Mesenchymal stem cell (in vitro differentiated cells and primary cell): ENCODE measurements around the gene DTNB.

Experiments
- DNase-seq: peaks from one replicate; pipeline ENCODE4 v3.0.0-alpha.2; 2013
- H2AFZ ChIP-seq: one replicate; pipeline ENCODE4 v1.6.1; 2013; ENCODE audit warnings: low read depth, mild to moderate bottlenecking, control low read depth, inconsistent platforms, low read length, moderate library complexity
- H2AK5ac ChIP-seq: 2 replicates; pipeline ENCODE4 v1.6.1; 2013; ENCODE audit warnings: low read length, moderate library complexity, mild to moderate bottlenecking, inconsistent platforms; ENCODE audit not compliant: severe bottlenecking
- H2BK120ac ChIP-seq: one replicate; pipeline ENCODE4 v1.6.1; 2013; ENCODE audit warnings: low read depth, mild to moderate bottlenecking, inconsistent platforms, low read length, moderate library complexity
- H2BK12ac ChIP-seq, 2 experiments: one replicate each; pipeline ENCODE4 v1.6.1; 2013; ENCODE audit warnings: inconsistent platforms in 2 of 2, low read length in 2 of 2, mild to moderate bottlenecking in 2 of 2, moderate library complexity in 2 of 2, control low read depth in 1 of 2
- H2BK15ac ChIP-seq: one replicate; pipeline ENCODE4 v1.6.1; 2013; ENCODE audit warnings: mild to moderate bottlenecking, low read depth, inconsistent platforms; ENCODE audit not compliant: poor library complexity, severe bottlenecking
- H2BK5ac ChIP-seq: 2 replicates; pipeline ENCODE4 v1.6.1; 2013; ENCODE audit warnings: low read depth, mild to moderate bottlenecking, low read length, control low read depth, inconsistent platforms; ENCODE audit not compliant: poor library complexity, severe bottlenecking
- H3K14ac ChIP-seq, 2 experiments: one replicate each; pipeline ENCODE4 v1.6.1; 2013; ENCODE audit warnings: inconsistent platforms in 2 of 2, low read length in 2 of 2, control low read depth in 1 of 2, mild to moderate bottlenecking in 1 of 2, moderate library complexity in 1 of 2
- H3K18ac ChIP-seq, 2 experiments: one replicate each; pipeline ENCODE4 v1.6.1; 2013; ENCODE audit warnings: inconsistent platforms in 2 of 2, low read length in 2 of 2, control low read depth in 1 of 2, low read depth in 1 of 2, mild to moderate bottlenecking in 1 of 2
- H3K23ac ChIP-seq, 2 experiments: one replicate each; pipeline ENCODE4 v1.6.1; 2013; ENCODE audit warnings: inconsistent platforms in 2 of 2, low read length in 2 of 2, mild to moderate bottlenecking in 2 of 2, moderate library complexity in 2 of 2, control low read depth in 1 of 2
- H3K27ac ChIP-seq: 2 replicates; pipeline ENCODE4 v1.5.1; 2013; ENCODE audit warnings: mild to moderate bottlenecking, moderate library complexity, low read length, control low read depth, inconsistent platforms; ENCODE audit not compliant: poor library complexity, severe bottlenecking
- H3K27me3 ChIP-seq, 2 experiments: 2 replicates each; pipeline versions ENCODE4 v1.6.1 to v1.7.0; 2013; ENCODE audit warnings: low read length in 2 of 2, mild to moderate bottlenecking in 2 of 2, moderate library complexity in 2 of 2, control low read depth in 1 of 2, inconsistent platforms in 1 of 2; ENCODE audit not compliant: control insufficient read depth in 1 of 2, insufficient read depth in 1 of 2
- H3K36me3 ChIP-seq, 2 experiments: 2 replicates each; pipeline versions ENCODE4 v1.6.1 to v1.7.0; 2013; ENCODE audit warnings: low read length in 2 of 2, control low read depth in 1 of 2, inconsistent platforms in 1 of 2, low read depth in 1 of 2, mild to moderate bottlenecking in 1 of 2; ENCODE audit not compliant: insufficient read depth in 2 of 2, control insufficient read depth in 1 of 2
- H3K4ac ChIP-seq, 2 experiments: one replicate each; pipeline ENCODE4 v1.6.1; 2013; ENCODE audit warnings: inconsistent platforms in 2 of 2, low read length in 2 of 2, mild to moderate bottlenecking in 2 of 2, moderate library complexity in 2 of 2, control low read depth in 1 of 2, low read depth in 1 of 2
- H3K4me1 ChIP-seq: 2 replicates; pipeline ENCODE4 v1.6.1; 2013; ENCODE audit warnings: low read depth, low read length, control low read depth; ENCODE audit not compliant: control insufficient read depth, insufficient read depth
- H3K4me2 ChIP-seq: 2 replicates; pipeline ENCODE4 v1.6.1; 2013; ENCODE audit warnings: low read length, mild to moderate bottlenecking, inconsistent platforms; ENCODE audit not compliant: poor library complexity, severe bottlenecking
- H3K4me3 ChIP-seq, 2 experiments: 2 replicates each; pipeline versions ENCODE4 v1.5.1 to v1.7.0; 2013; ENCODE audit warnings: low read length in 2 of 2, mild to moderate bottlenecking in 2 of 2, control low read depth in 1 of 2, low read depth in 1 of 2; ENCODE audit not compliant: insufficient read depth in 1 of 2
- H3K79me1 ChIP-seq: replicated peaks from 2 replicates; pipeline ENCODE4 v1.6.1; 2013; ENCODE audit warnings: mild to moderate bottlenecking, control low read depth, low read length, inconsistent platforms; ENCODE audit not compliant: poor library complexity, severe bottlenecking
- H3K9ac ChIP-seq: 2 replicates; pipeline ENCODE4 v1.7.0; 2013; ENCODE audit warnings: mild to moderate bottlenecking, low read length, moderate library complexity
- H3K9me3 ChIP-seq: 2 replicates; pipeline ENCODE4 v1.7.0; 2013; ENCODE audit warnings: mild to moderate bottlenecking, low read length; ENCODE audit not compliant: control insufficient read depth
- H4K8ac ChIP-seq: one replicate; pipeline ENCODE4 v1.6.1; 2013; ENCODE audit warnings: inconsistent platforms, mild to moderate bottlenecking, low read length, moderate library complexity
- H4K91ac ChIP-seq: one replicate; pipeline ENCODE4 v1.6.1; 2013; ENCODE audit warnings: mild to moderate bottlenecking, low read length, inconsistent platforms
- WGBS: methylation state at CpG from one replicate; pipeline ENCODE4 v1.1.7; 2013; ENCODE audit warnings: mixed read lengths; 5-methylcytosine and 5-hydroxymethylcytosine counted together

DTNB gene

DNA sequence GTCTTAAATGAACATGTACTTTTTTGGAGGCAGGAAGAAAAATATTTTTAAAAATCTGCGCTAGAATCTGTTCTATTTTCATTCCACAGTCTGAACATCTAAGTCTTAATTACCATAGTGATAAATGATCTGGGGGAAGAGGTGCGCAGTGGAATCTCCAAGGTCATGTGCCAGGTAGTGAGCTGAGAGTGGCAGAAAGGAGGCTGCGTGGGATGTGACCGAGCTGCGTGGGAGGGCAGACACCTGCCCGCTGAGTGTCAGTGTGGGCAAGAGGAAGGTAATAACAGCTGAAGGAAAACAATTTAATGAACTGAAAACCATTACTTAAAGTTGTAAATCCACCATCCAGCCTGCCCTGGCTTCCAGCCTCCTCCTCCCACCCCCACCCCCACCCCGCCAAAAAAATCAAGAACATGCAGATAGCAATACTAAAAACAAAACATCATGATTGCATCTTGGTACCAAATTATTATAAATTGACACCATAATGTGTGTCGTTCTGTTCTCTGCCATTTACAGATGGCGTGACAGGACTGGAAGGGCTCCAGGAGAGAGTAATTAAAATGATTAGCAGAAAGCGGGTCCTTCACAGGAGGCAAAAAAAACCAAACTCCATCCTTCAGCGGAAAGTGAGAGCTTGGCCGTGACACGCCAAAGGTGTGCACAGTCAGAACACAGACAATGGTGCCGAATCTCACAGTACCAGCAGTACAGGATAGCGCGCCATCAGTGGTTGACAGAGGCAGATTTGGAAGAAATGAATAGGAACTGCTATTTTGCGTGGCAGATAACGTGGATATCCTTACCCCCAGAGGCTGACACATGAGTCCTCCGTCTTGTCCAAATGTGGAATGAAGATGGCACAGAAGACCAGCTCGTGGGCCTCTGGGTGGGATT lies 11.4 kb upstream of the DTNB start:
- no peak overlapping the region for H3K27ac ChIP-seq
- H4K91ac ChIP-seq: no peak overlapping the region
- no peaks in the 10 kb centered on the region for H3K4me1 ChIP-seq
- DNase-seq: no peak
- no peaks in the 10 kb centered on the region for H3K79me1 ChIP-seq
- 93% methylated on average over 15 of the region's 20 CpGs for WGBS
- no peak overlapping the region for H3K9ac ChIP-seq
- peaks cover 0 to 6% of the 10 kb centered on the region in 2 experiments for H3K27me3 ChIP-seq
- H3K4me2 ChIP-seq: no peak overlapping the region
- no peak overlapping the region for H2BK15ac ChIP-seq
- no peak overlapping the region for H3K14ac ChIP-seq
- H3K23ac ChIP-seq: no peak overlapping the region
- no peaks in the 10 kb centered on the region for H3K9me3 ChIP-seq
- no peak overlapping the region for H4K8ac ChIP-seq
- H2BK5ac ChIP-seq: no peak overlapping the region
- H3K4ac ChIP-seq: no peak overlapping the region
- no peak overlapping the region for H3K4me3 ChIP-seq
- H3K36me3 ChIP-seq: no peaks in the 10 kb centered on the region
- H2AK5ac ChIP-seq: no peak overlapping the region
- H2BK120ac ChIP-seq: no peak overlapping the region
- no peak overlapping the region for H2BK12ac ChIP-seq
- H2AFZ ChIP-seq: no peak overlapping the region
- no peak overlapping the region for H3K18ac ChIP-seq

DNA sequence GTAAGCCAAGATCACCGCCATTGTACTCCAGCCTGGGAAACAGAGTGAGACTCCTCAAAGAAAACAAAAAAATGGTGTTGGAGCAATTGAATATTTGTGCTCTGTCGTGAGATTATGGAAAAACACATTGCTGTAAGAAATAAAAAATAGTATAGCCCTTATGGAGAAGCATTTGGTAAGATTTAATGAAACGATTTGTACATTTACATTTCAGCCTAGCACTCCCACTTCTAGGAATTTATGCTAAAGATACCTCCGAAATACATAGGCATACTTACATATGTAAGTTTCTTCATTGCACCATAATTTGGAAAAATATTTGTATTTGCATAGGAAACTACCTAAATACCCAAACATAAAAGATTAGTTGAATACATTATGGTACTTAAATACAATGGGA lies 8.7 kb upstream of the DTNB start:
- H4K8ac ChIP-seq: no peak overlapping the region
- no peaks in the 10 kb centered on the region for H3K79me1 ChIP-seq
- no peak overlapping the region for H3K4me3 ChIP-seq
- H2BK120ac ChIP-seq: no peak overlapping the region
- no peak overlapping the region for H3K4me2 ChIP-seq
- no peak overlapping the region for H2AFZ ChIP-seq
- no peak overlapping the region for H2BK12ac ChIP-seq
- no peak overlapping the region for H3K27ac ChIP-seq
- no peak overlapping the region for H3K4ac ChIP-seq
- H3K4me1 ChIP-seq: no peaks in the 10 kb centered on the region
- no peak overlapping the region for H2AK5ac ChIP-seq
- no peak overlapping the region for H2BK5ac ChIP-seq
- no peak overlapping the region for H3K14ac ChIP-seq
- no peaks in the 10 kb centered on the region for H3K36me3 ChIP-seq
- peaks cover 0 to 6% of the 10 kb centered on the region in 2 experiments for H3K27me3 ChIP-seq
- DNase-seq: no peak
- no peak overlapping the region for H2BK15ac ChIP-seq
- no peaks in the 10 kb centered on the region for H3K9me3 ChIP-seq
- H3K9ac ChIP-seq: no peak overlapping the region
- no peak overlapping the region for H3K18ac ChIP-seq
- WGBS: 88% methylated on average over 2 of the region's 4 CpGs
- H3K23ac ChIP-seq: no peak overlapping the region
- H4K91ac ChIP-seq: no peak overlapping the region

GRCh38 chr2:25677877-25678276 lies 4.5 kb upstream of the DTNB start:
- Histone ChIP-seq H2AFZ (no peak overlapping the region), H3K36me3 (no peaks in the 10 kb centered on the region), H3K23ac (no peak overlapping the region), H2BK5ac (no peak overlapping the region), H3K4me2 (no peak overlapping the region), H2BK120ac (no peak overlapping the region), H2BK15ac (no peak overlapping the region), H3K4ac (no peak overlapping the region), H3K14ac (no peak overlapping the region), H3K27me3 (no peaks in the 10 kb centered on the region), H3K9me3 (peaks cover 3% of the 10 kb centered on the region), H4K8ac (no peak overlapping the region), H3K4me1 (peaks cover 4% of the 10 kb centered on the region), H4K91ac (no peak overlapping the region), H3K4me3 (no peak overlapping the region), H3K18ac (no peak overlapping the region), H2AK5ac (no peak overlapping the region), H2BK12ac (no peak overlapping the region), H3K27ac (no peak overlapping the region), H3K9ac (no peak overlapping the region), H3K79me1 (no peaks in the 10 kb centered on the region)
- 68% methylated on average over 2 of the region's 4 CpGs for WGBS
- no peak for DNase-seq

GRCh38 chr2:25674077-25674362 lies 643 bp upstream of the DTNB start:
- Histone ChIP-seq H4K8ac (no peak overlapping the region), H3K79me1 (peaks cover 11% of the 10 kb centered on the region), H2BK5ac (no peak overlapping the region), H3K36me3 (no peaks in the 10 kb centered on the region), H3K27ac (no peak overlapping the region), H3K4me1 (peaks cover 6% of the 10 kb centered on the region), H2AK5ac (no peak overlapping the region), H2BK12ac (peak overlapping the region in 1 of 2 experiments; percentile 65), H2BK120ac (no peak overlapping the region), H3K27me3 (no peaks in the 10 kb centered on the region), H3K4me2 (peak overlapping the region; percentile 85), H3K23ac (no peak overlapping the region), H2BK15ac (no peak overlapping the region), H3K4ac (peak overlapping the region in 1 of 2 experiments; percentile 79), H3K9ac (peak overlapping the region; percentile 60), H2AFZ (peak overlapping the region; percentile 79), H3K14ac (no peak overlapping the region), H4K91ac (no peak overlapping the region), H3K4me3 (peak overlapping the region; percentile 80 to 89), H3K9me3 (peaks cover 3% of the 10 kb centered on the region), H3K18ac (peak overlapping the region in 1 of 2 experiments; percentile 54)
- WGBS: 21% methylated on average over 9 of the region's 10 CpGs
- no peak for DNase-seq
